CD4-positive, CD25-positive, alpha-beta regulatory T cell (primary cell): Measurements from ENCODE around the gene INPP5F. TPM values are rescaled to one million over a fixed set of nuclear protein-coding genes. Genes with fewer than 3 reads are reported as not detected.

Source experiments
- ATAC-seq, 2 donors: fragments of 150-1000 bp; cut with Tn5 transposase; one replicate each; pipeline ENCODE4 v1.10.0; 2021; ENCODE audit warnings: low read depth in 2 of 2, moderate number of reproducible peaks in 2 of 2, moderate library complexity in 1 of 2
- DNase-seq, 3 donors: peaks; one replicate each; pipeline versions ENCODE4 v3.0.0 to v3.0.0-alpha.2; 2012 to 2022; ENCODE audit warnings: mixed read lengths in 1 of 3
- H3K27ac ChIP-seq: one replicate; pipeline ENCODE4 v1.7.0; 2013; ENCODE audit warnings: mild to moderate bottlenecking, low read length; ENCODE audit not compliant: insufficient read depth, poor library complexity, severe bottlenecking
- H3K27me3 ChIP-seq: one replicate; pipeline ENCODE4 v1.7.0; 2013; ENCODE audit warnings: low read length; ENCODE audit not compliant: control insufficient read depth, insufficient read depth
- H3K36me3 ChIP-seq: one replicate; pipeline ENCODE4 v1.7.0; 2013; ENCODE audit warnings: mild to moderate bottlenecking, low read length, moderate library complexity; ENCODE audit not compliant: control insufficient read depth, insufficient read depth
- H3K4me1 ChIP-seq: 2 replicates; pipeline ENCODE4 v1.7.0; 2013; ENCODE audit warnings: mild to moderate bottlenecking, low read length; ENCODE audit not compliant: insufficient read depth, control insufficient read depth, poor library complexity, severe bottlenecking
- H3K4me3 ChIP-seq: one replicate; pipeline ENCODE4 v1.7.0; 2013; ENCODE audit warnings: low read depth, mild to moderate bottlenecking, low read length, moderate library complexity
- H3K9me3 ChIP-seq, 2 experiments: 1 replicate in 1 of 2; 2 replicates in 1 of 2; pipeline ENCODE4 v1.7.0; 2013; ENCODE audit warnings: low read length in 2 of 2, mild to moderate bottlenecking in 1 of 2, moderate library complexity in 1 of 2; ENCODE audit not compliant: control insufficient read depth in 2 of 2
- H3K27ac Mint-ChIP-seq, 3 donors: one replicate each; pipeline ENCODE4 v1.8.0; 2020 to 2022; ENCODE audit warnings: mild to moderate bottlenecking in 3 of 3, mixed read lengths in 3 of 3, moderate library complexity in 2 of 3
- H3K27me3 Mint-ChIP-seq: one replicate; pipeline ENCODE4 v1.8.0; 2022; ENCODE audit warnings: mild to moderate bottlenecking, mixed read lengths
- H3K36me3 Mint-ChIP-seq: one replicate; pipeline ENCODE4 v1.8.0; 2020; ENCODE audit warnings: mixed read lengths
- H3K4me1 Mint-ChIP-seq, 4 donors: one replicate each; pipeline ENCODE4 v1.8.0; 2020 to 2022; ENCODE audit warnings: mixed read lengths in 4 of 4, mild to moderate bottlenecking in 1 of 4
- H3K4me3 Mint-ChIP-seq, 4 donors: one replicate each; pipeline ENCODE4 v1.8.0; 2020 to 2022; ENCODE audit warnings: mild to moderate bottlenecking in 4 of 4, mixed read lengths in 4 of 4, moderate library complexity in 3 of 4
- H3K9me3 Mint-ChIP-seq, 7 donors: one replicate each; pipeline ENCODE4 v1.8.0; 2020 to 2022; ENCODE audit warnings: mixed read lengths in 7 of 7, mild to moderate bottlenecking in 3 of 7, moderate library complexity in 2 of 7
- polyA plus RNA-seq, 4 donors: library from polyadenylated mRNA; unstranded; fragments of 300-500 nt; fragmentation: Illumina TruSeq; gene quantifications; one replicate each; pipeline ENCODE4 v1.2.3, GENCODE V29; 2021
- total RNA-seq: library from RNA; stranded (reverse); gene quantifications from one replicate; pipeline ENCODE4 v1.2.3, GENCODE V29; 2022

INPP5F gene
- total and polyA plus RNA-seq, 5 donors from 2014 or later, result 10.4 to 22.1 (median 11.2) TPM

- peak overlapping the region in 1 of 3 donors; percentile 20 for H3K27ac Mint-ChIP-seq
These were observed 126.4 kb downstream of the INPP5F start for GRCh38 chr10:119852277-119852676.

GRCh38 chr10:119852822-119853221 is 127.0 kb downstream of the INPP5F start:
- Mint-ChIP-seq H3K9me3 (no peaks in the 10 kb centered on the region), H3K4me1 (peaks cover 0 to 16% (median 5%) of the 10 kb centered on the region in 4 donors), H3K27ac (no peak overlapping the region), H3K27me3 (no peaks in the 10 kb centered on the region), H3K4me3 (no peak overlapping the region), H3K36me3 (peaks cover 37% of the 10 kb centered on the region)
- Histone ChIP-seq H3K36me3 (peaks cover 72% of the 10 kb centered on the region), H3K4me3 (no peak overlapping the region), H3K9me3 (no peaks in the 10 kb centered on the region), H3K27me3 (no peaks in the 10 kb centered on the region), H3K4me1 (no peaks in the 10 kb centered on the region), H3K27ac (no peak overlapping the region)
- DNase-seq (no peak), ATAC-seq (no peak)

More at GRCh38 chr10:119852277-119852676, 126.4 kb downstream of the INPP5F start:
- Histone ChIP-seq H3K27ac (no peak overlapping the region), H3K36me3 (peaks cover 75% of the 10 kb centered on the region), H3K9me3 (no peaks in the 10 kb centered on the region), H3K4me1 (no peaks in the 10 kb centered on the region), H3K27me3 (no peaks in the 10 kb centered on the region), H3K4me3 (no peak overlapping the region)
- DNase-seq (no peak), ATAC-seq (no peak)
- Mint-ChIP-seq H3K4me1 (peaks cover 0 to 18% (median 5%) of the 10 kb centered on the region in 4 donors), H3K9me3 (no peaks in the 10 kb centered on the region), H3K4me3 (no peak overlapping the region), H3K36me3 (peaks cover 42% of the 10 kb centered on the region), H3K27me3 (no peaks in the 10 kb centered on the region)

- Histone ChIP-seq H3K36me3 (peaks cover 72% of the 10 kb centered on the region), H3K27me3 (no peaks in the 10 kb centered on the region), H3K27ac (no peak overlapping the region), H3K4me1 (no peaks in the 10 kb centered on the region), H3K9me3 (no peaks in the 10 kb centered on the region), H3K4me3 (no peak overlapping the region)
- DNase-seq (no peak), ATAC-seq (no peak)
- peaks cover 0 to 16% (median 5%) of the 10 kb centered on the region in 4 donors for H3K4me1 Mint-ChIP-seq
- H3K4me3 Mint-ChIP-seq, result no peak overlapping the region
- H3K36me3 Mint-ChIP-seq, result peaks cover 32% of the 10 kb centered on the region
- H3K27me3 Mint-ChIP-seq, result no peaks in the 10 kb centered on the region
- no peak overlapping the region for H3K27ac Mint-ChIP-seq
- no peaks in the 10 kb centered on the region for H3K9me3 Mint-ChIP-seq
These were observed 127.7 kb downstream of the INPP5F start for GRCh38 chr10:119853574-119853973.

- ATAC-seq, result no peak
- Mint-ChIP-seq H3K27ac (no peak overlapping the region), H3K4me3 (no peak overlapping the region), H3K36me3 (peaks cover 17% of the 10 kb centered on the region), H3K4me1 (peaks cover 14 to 36% (median 31%) of the 10 kb centered on the region in 4 donors), H3K27me3 (no peaks in the 10 kb centered on the region), H3K9me3 (no peaks in the 10 kb centered on the region)
- H3K4me1 ChIP-seq, result peaks cover 9% of the 10 kb centered on the region
- H3K36me3 ChIP-seq, result peaks cover 41% of the 10 kb centered on the region
- no peaks in the 10 kb centered on the region for H3K9me3 ChIP-seq
- no peak overlapping the region for H3K4me3 ChIP-seq
- no peaks in the 10 kb centered on the region for H3K27me3 ChIP-seq
- H3K27ac ChIP-seq, result no peak overlapping the region
- DNase-seq, result no peak
These were observed 132.2 kb downstream of the INPP5F start for GRCh38 chr10:119858063-119858462.

GRCh38 chr10:119859420-119860258 is 133.8 kb downstream of the INPP5F start:
- H3K4me3 Mint-ChIP-seq, result peak overlapping the region in 1 of 4 donors; percentile 15
- DNase-seq, result peak in 2 of 3 donors; percentile 65 to 80
- Histone ChIP-seq H3K27me3 (no peaks in the 10 kb centered on the region), H3K4me1 (peaks cover 9% of the 10 kb centered on the region), H3K9me3 (no peaks in the 10 kb centered on the region), H3K36me3 (peaks cover 32% of the 10 kb centered on the region), H3K27ac (peak overlapping the region; percentile 49), H3K4me3 (no peak overlapping the region)
- peak; percentile 65 to 74 for ATAC-seq
- peaks cover 18 to 47% (median 38%) of the 10 kb centered on the region in 4 donors for H3K4me1 Mint-ChIP-seq
- peaks cover 21% of the 10 kb centered on the region for H3K36me3 Mint-ChIP-seq
- peak overlapping the region in 2 of 3 donors; percentile 27 to 68 for H3K27ac Mint-ChIP-seq
- H3K9me3 Mint-ChIP-seq, result peaks cover 0 to 10% (median 2%) of the 10 kb centered on the region in 7 donors
- H3K27me3 Mint-ChIP-seq, result no peaks in the 10 kb centered on the region

- ATAC-seq (no peak), DNase-seq (peak in 1 of 3 donors; percentile 21)
- Histone ChIP-seq H3K4me1 (peaks cover 9% of the 10 kb centered on the region), H3K36me3 (peaks cover 28% of the 10 kb centered on the region), H3K4me3 (no peak overlapping the region), H3K9me3 (no peaks in the 10 kb centered on the region), H3K27me3 (no peaks in the 10 kb centered on the region), H3K27ac (no peak overlapping the region)
- H3K27ac Mint-ChIP-seq, result peak overlapping the region in 2 of 3 donors; percentile 12 to 43
- peaks cover 16 to 59% (median 49%) of the 10 kb centered on the region in 4 donors for H3K4me1 Mint-ChIP-seq
- H3K27me3 Mint-ChIP-seq, result no peaks in the 10 kb centered on the region
- H3K36me3 Mint-ChIP-seq, result peaks cover 19% of the 10 kb centered on the region
- H3K4me3 Mint-ChIP-seq, result no peak overlapping the region
- H3K9me3 Mint-ChIP-seq, result peaks cover 0 to 11% (median 2%) of the 10 kb centered on the region in 7 donors
These were observed 135.2 kb downstream of the INPP5F start for GRCh38 chr10:119860866-119861607.

GRCh38 chr10:119862524-119862923 is 136.7 kb downstream of the INPP5F start:
- Histone ChIP-seq H3K4me1 (peaks cover 12% of the 10 kb centered on the region), H3K27ac (no peak overlapping the region), H3K36me3 (peaks cover 16% of the 10 kb centered on the region), H3K27me3 (no peaks in the 10 kb centered on the region), H3K9me3 (no peaks in the 10 kb centered on the region), H3K4me3 (no peak overlapping the region)
- Mint-ChIP-seq H3K9me3 (peaks cover 0 to 11% (median 2%) of the 10 kb centered on the region in 7 donors), H3K4me1 (peaks cover 16 to 68% (median 56%) of the 10 kb centered on the region in 4 donors), H3K27ac (no peak overlapping the region), H3K4me3 (no peak overlapping the region), H3K36me3 (peaks cover 15% of the 10 kb centered on the region), H3K27me3 (no peaks in the 10 kb centered on the region)
- DNase-seq (no peak), ATAC-seq (no peak)
